ENCODE data around the gene AKR7A2.

GRCh38 chr1:19330449-19331135 lies 18.6 kb upstream of the AKR7A2 start:
- TF ChIP-seq POLR2AphosphoS5 (IDR thresholded peaks at IDR 0.05; ENCODE audit: low read depth, low read length): no peak
- TF ChIP-seq, protein P1, sequence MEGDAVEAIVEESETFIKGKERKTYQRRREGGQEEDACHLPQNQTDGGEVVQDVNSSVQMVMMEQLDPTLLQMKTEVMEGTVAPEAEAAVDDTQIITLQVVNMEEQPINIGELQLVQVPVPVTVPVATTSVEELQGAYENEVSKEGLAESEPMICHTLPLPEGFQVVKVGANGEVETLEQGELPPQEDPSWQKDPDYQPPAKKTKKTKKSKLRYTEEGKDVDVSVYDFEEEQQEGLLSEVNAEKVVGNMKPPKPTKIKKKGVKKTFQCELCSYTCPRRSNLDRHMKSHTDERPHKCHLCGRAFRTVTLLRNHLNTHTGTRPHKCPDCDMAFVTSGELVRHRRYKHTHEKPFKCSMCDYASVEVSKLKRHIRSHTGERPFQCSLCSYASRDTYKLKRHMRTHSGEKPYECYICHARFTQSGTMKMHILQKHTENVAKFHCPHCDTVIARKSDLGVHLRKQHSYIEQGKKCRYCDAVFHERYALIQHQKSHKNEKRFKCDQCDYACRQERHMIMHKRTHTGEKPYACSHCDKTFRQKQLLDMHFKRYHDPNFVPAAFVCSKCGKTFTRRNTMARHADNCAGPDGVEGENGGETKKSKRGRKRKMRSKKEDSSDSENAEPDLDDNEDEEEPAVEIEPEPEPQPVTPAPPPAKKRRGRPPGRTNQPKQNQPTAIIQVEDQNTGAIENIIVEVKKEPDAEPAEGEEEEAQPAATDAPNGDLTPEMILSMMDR (IDR thresholded peaks at IDR 0.05): no peak
- TF ChIP-seq SIN3A (IDR thresholded peaks at IDR 0.05; ENCODE audit: borderline replicate concordance, insufficient read depth, low read depth, low read length): no peak

Data from Panc1 (cell line).